ENCODE data around the gene ARHGAP24. TPM values are rescaled to one million over a fixed set of nuclear protein-coding genes. Genes with fewer than 3 reads are reported as not detected.

The ARHGAP24 gene
- total and polyA plus RNA-seq, 2 donors (not counting 1 experiment from before 2014, with no cell fraction given): 48.4 to 141 TPM

- Histone ChIP-seq H3K36me3 (replicated peaks in 1 of 2; ENCODE audit: control extremely low read depth in 1 of 2, control insufficient read depth in 1 of 2, extremely low read depth in 1 of 2, insufficient read depth in 2 of 2, low read length in 1 of 2) (peaks cover 0 to 30% of the 10 kb centered on the region in 2 experiments), H3K4me3 (ENCODE audit: control extremely low read depth in 1 of 5, extremely low read depth in 1 of 5, insufficient read depth in 1 of 5, low read depth in 2 of 5, low read length in 4 of 5) (no peak overlapping the region), H3K79me2 (ENCODE audit: control insufficient read depth, insufficient read depth, low read length) (peaks cover 81% of the 10 kb centered on the region), H3K27ac (ENCODE audit: low read length in 2 of 2) (peak overlapping the region; percentile 12 to 73), H3K4me1 (ENCODE audit: control insufficient read depth in 2 of 2, insufficient read depth in 2 of 2, low read length in 2 of 2) (peaks cover 46 to 62% of the 10 kb centered on the region in 2 donors), H2AFZ (ENCODE audit: insufficient read depth, low read depth, low read length, poor library complexity, severe bottlenecking) (peak overlapping the region; percentile 11), H3K27me3 (replicated peaks in 1 of 4; ENCODE audit: control extremely low read depth in 1 of 4, control insufficient read depth in 3 of 4, insufficient read depth in 4 of 4, low read length in 3 of 4) (no peaks in the 10 kb centered on the region), H3K9ac (ENCODE audit: low read length) (peak overlapping the region; percentile 26), H4K20me1 (ENCODE audit: control insufficient read depth, insufficient read depth, low read length, poor library complexity, severe bottlenecking) (no peaks in the 10 kb centered on the region), H3K9me3 (ENCODE audit: control extremely low read depth in 1 of 3, control insufficient read depth in 2 of 3, insufficient read depth in 1 of 3, low read length in 2 of 3) (no peaks in the 10 kb centered on the region), H3K4me2 (replicated peaks; ENCODE audit: low read depth, low read length, poor library complexity, severe bottlenecking) (peak overlapping the region; percentile 29)
- ChIA-PET CTCF (interaction anchor here (0.9 to 1.5 kb wide), 3 partner anchors 11 to 177 kb away, joined by 3 to 5 read pairs (median 3); partner anchors contain the start of gene ARHGAP24), POLR2A (interaction anchor here (0.7 kb wide), 1 partner anchor 15 kb away, joined by 4 read pairs; no protein-coding TSS in a partner anchor)
- intact Hi-C loops (cut with micrococcal nuclease): loop anchor here (5.0 kb wide), 1 partner anchor 38 kb away; no protein-coding TSS in a partner anchor
- Mint-ChIP-seq H3K27me3 (no peaks in the 10 kb centered on the region), H3K27ac (peak overlapping the region; percentile 39), H3K4me1 (peaks cover 30% of the 10 kb centered on the region), H3K9me3 (ENCODE audit: insufficient read depth) (no peaks in the 10 kb centered on the region), H3K4me3 (no peak overlapping the region)
- TF ChIP-seq CTCF (IDR thresholded peaks at IDR 0.05) (no peak), EZH2 (IDR thresholded peaks at IDR 0.05; ENCODE audit: borderline replicate concordance, insufficient read depth, low read depth, low read length, poor library complexity, severe bottlenecking) (no peak)
- no CpG with 5 or more reads among the region's 2 CpGs for WGBS (ENCODE audit: insufficient coverage)
- ATAC-seq (ENCODE audit: low read depth): no peak
- no peak for DNase-seq
Observed at GRCh38 chr4:85569730-85570299, 94.9 kb downstream of the ARHGAP24 start.

GRCh38 chr4:85570388-85570787 is 95.4 kb downstream of the ARHGAP24 start:
- Mint-ChIP-seq H3K4me3 (no peak overlapping the region), H3K27ac (peak overlapping the region; percentile 39), H3K27me3 (no peaks in the 10 kb centered on the region), H3K4me1 (peaks cover 30% of the 10 kb centered on the region), H3K9me3 (ENCODE audit: insufficient read depth) (no peaks in the 10 kb centered on the region)
- WGBS (ENCODE audit: insufficient coverage): no CpG with 5 or more reads among the region's 3 CpGs
- Histone ChIP-seq H3K9me3 (ENCODE audit: control extremely low read depth in 1 of 3, control insufficient read depth in 2 of 3, insufficient read depth in 1 of 3, low read length in 2 of 3) (no peaks in the 10 kb centered on the region), H3K36me3 (replicated peaks in 1 of 2; ENCODE audit: control extremely low read depth in 1 of 2, control insufficient read depth in 1 of 2, extremely low read depth in 1 of 2, insufficient read depth in 2 of 2, low read length in 1 of 2) (peaks cover 0 to 36% of the 10 kb centered on the region in 2 experiments), H3K79me2 (ENCODE audit: control insufficient read depth, insufficient read depth, low read length) (peaks cover 78% of the 10 kb centered on the region), H3K4me3 (ENCODE audit: control extremely low read depth in 1 of 5, extremely low read depth in 1 of 5, insufficient read depth in 1 of 5, low read depth in 2 of 5, low read length in 4 of 5) (no peak overlapping the region), H3K9ac (ENCODE audit: low read length) (peak overlapping the region; percentile 26), H3K4me1 (ENCODE audit: control insufficient read depth in 2 of 2, insufficient read depth in 2 of 2, low read length in 2 of 2) (peaks cover 42 to 58% of the 10 kb centered on the region in 2 donors), H3K27ac (ENCODE audit: low read length in 2 of 2) (peak overlapping the region; percentile 12 to 73), H3K4me2 (replicated peaks; ENCODE audit: low read depth, low read length, poor library complexity, severe bottlenecking) (peak overlapping the region; percentile 29), H4K20me1 (ENCODE audit: control insufficient read depth, insufficient read depth, low read length, poor library complexity, severe bottlenecking) (no peaks in the 10 kb centered on the region), H3K27me3 (replicated peaks in 1 of 4; ENCODE audit: control extremely low read depth in 1 of 4, control insufficient read depth in 3 of 4, insufficient read depth in 4 of 4, low read length in 3 of 4) (no peaks in the 10 kb centered on the region), H2AFZ (ENCODE audit: insufficient read depth, low read depth, low read length, poor library complexity, severe bottlenecking) (no peak overlapping the region)
- TF ChIP-seq EZH2 (IDR thresholded peaks at IDR 0.05; ENCODE audit: borderline replicate concordance, insufficient read depth, low read depth, low read length, poor library complexity, severe bottlenecking) (no peak), CTCF (IDR thresholded peaks at IDR 0.05) (no peak)
- CTCF ChIA-PET: interaction anchor here (1.5 kb wide), 2 partner anchors 11 to 95 kb away, joined by 3 to 5 read pairs; partner anchors contain the start of gene ARHGAP24
- POLR2A ChIA-PET: interaction anchor here (0.7 kb wide), 1 partner anchor 15 kb away, joined by 4 read pairs; no protein-coding TSS in a partner anchor
- ATAC-seq (ENCODE audit: low read depth): no peak
- no peak for DNase-seq
- intact Hi-C loops (cut with micrococcal nuclease): no loop called here
